ENCODE data around the gene KCNK15. TPM values are rescaled to one million over a fixed set of nuclear protein-coding genes. Genes with fewer than 3 reads are reported as not detected.

The KCNK15 gene
- total and polyA plus RNA-seq, 9 of the 15 experiments (the other 6 are each of a cell fraction or from before 2014, with no cell fraction given) = 0.03 to 0.30 (median 0.17) TPM; not detected in 5

- TF ChIP-seq ZNF407 (IDR thresholded peaks at IDR 0.05; ENCODE audit: low read depth) (no peak), ZNF175 (CRISPR knock-in tag; IDR thresholded peaks at IDR 0.05; ENCODE audit: low read depth) (no peak), SMAD2 (IDR thresholded peaks at IDR 0.05; ENCODE audit: low read depth, low read length) (no peak), MIER1 (IDR thresholded peaks at IDR 0.05; ENCODE audit: low read depth) (no peak), HMG20A (CRISPR knock-in tag; conservative IDR thresholded peaks at IDR 0.05) (no peak), BHLHE40 (IDR thresholded peaks at IDR 0.05; ENCODE audit: low read length) (no peak), THAP7 (CRISPR knock-in tag; IDR thresholded peaks at IDR 0.05) (no peak), SRSF7 (optimal IDR thresholded peaks at IDR 0.05; ENCODE audit: low read depth, low read length) (no peak), FOS (IDR thresholded peaks at IDR 0.05; ENCODE audit: extremely low read depth, insufficient read length) (no peak), YBX1 (IDR thresholded peaks at IDR 0.05) (no peak)
Measured at GRCh38 chr20:44720621-44720996, 25.1 kb upstream of the KCNK15 start (continued).
